Hematopoietic multipotent progenitor cell treated with erythropoietin and hydrocortisone succinate and interleukin-3 and kit ligand, for 4 days (in vitro differentiated cells): Measurements from ENCODE around the gene INAFM1.
"Not testable (repeated sequence)": the region's sequence is repeated elsewhere in the genome, so short reads cannot be mapped to it uniquely, and the experiment has no call there.

ENCODE experiments used
- DNase-seq: peaks from one replicate; pipeline ENCODE4 v3.0.0-alpha.2; 2015

Gene INAFM1

GRCh38 chr19:47241919-47242577 lies 32.6 kb upstream of the INAFM1 start:
- no peak for DNase-seq

GRCh38 chr19:47243364-47243775 lies 31.3 kb upstream of the INAFM1 start:
- DNase-seq, result no peak

- DNase-seq, result peak; percentile 99
Measured at GRCh38 chr19:47243776-47244547, 30.7 kb upstream of the INAFM1 start.

- peak; percentile 90 for DNase-seq
Measured at GRCh38 chr19:47247308-47247990, 27.2 kb upstream of the INAFM1 start.

GRCh38 chr19:47253016-47253415 lies 21.7 kb upstream of the INAFM1 start:
- DNase-seq, result not testable (repeated sequence)

- no peak for DNase-seq
Measured at GRCh38 chr19:47253467-47253881, 21.2 kb upstream of the INAFM1 start.

- no peak for DNase-seq
Measured at GRCh38 chr19:47253970-47254369, 20.7 kb upstream of the INAFM1 start.

GRCh38 chr19:47255879-47256692 lies 18.6 kb upstream of the INAFM1 start, which contains the start of gene CCDC9:
TSS of gene CCDC9 (plus strand) at chr19:47256525. CDS start at chr19:47258401, 1,876 bp downstream.
- DNase-seq, result peak; percentile 98

GRCh38 chr19:47256693-47257410 lies 17.8 kb upstream of the INAFM1 start:
- DNase-seq, result peak; percentile 100

- DNase-seq, result peak; percentile 56
Measured at GRCh38 chr19:47257411-47258169, 17.1 kb upstream of the INAFM1 start.

- no peak for DNase-seq
Measured at GRCh38 chr19:47258434-47258833, 16.3 kb upstream of the INAFM1 start.

- DNase-seq, result no peak
Measured at GRCh38 chr19:47258895-47259555, 15.7 kb upstream of the INAFM1 start.

- no peak for DNase-seq
Measured at GRCh38 chr19:47260476-47260875, 14.2 kb upstream of the INAFM1 start.

- peak; percentile 89 for DNase-seq
Measured at GRCh38 chr19:47261946-47262793, 12.5 kb upstream of the INAFM1 start.

GRCh38 chr19:47264629-47265028 lies 10.1 kb upstream of the INAFM1 start:
- DNase-seq, result no peak

GRCh38 chr19:47266401-47266941 lies 8.2 kb upstream of the INAFM1 start:
- DNase-seq, result no peak

GRCh38 chr19:47267350-47267759 lies 7.3 kb upstream of the INAFM1 start:
- DNase-seq, result no peak

GRCh38 chr19:47268028-47268427 lies 6.7 kb upstream of the INAFM1 start:
- no peak for DNase-seq

GRCh38 chr19:47269596-47269995 lies 5.1 kb upstream of the INAFM1 start:
- no peak for DNase-seq
